Stimulated activated CD8-positive, alpha-beta memory T cell treated with anti-CD3 and anti-CD28 coated beads, Interleukin-15, amount 100 ng/mL, for 48 hours (primary cell): ENCODE data around the gene NRM.
A peak's percentile ranks its signal among the peaks of the same experiment; 100 is the strongest.
"Not testable (repeated sequence)": the region's sequence is repeated elsewhere in the genome, so short reads cannot be mapped to it uniquely, and the experiment has no call there.

Experiments
- DNase-seq, 2 donors: peaks; one replicate each; pipeline ENCODE4 v3.0.0-alpha.2; 2020; ENCODE audit warnings: low read depth in 2 of 2

The NRM gene

GRCh38 chr6:30666300-30666699 lies 24.5 kb downstream of the NRM start:
- DNase-seq: peak; percentile 50 to 53

GRCh38 chr6:30664994-30665767 lies 25.6 kb downstream of the NRM start:
- no peak for DNase-seq

- not testable (repeated sequence) for DNase-seq
Measured at GRCh38 chr6:30657922-30658321, 32.9 kb downstream of the NRM start.

GRCh38 chr6:30657454-30657853 lies 33.3 kb downstream of the NRM start:
- no peak for DNase-seq

- no peak for DNase-seq
Measured at GRCh38 chr6:30656513-30656912, 34.3 kb downstream of the NRM start.

GRCh38 chr6:30655743-30656094 lies 35.1 kb downstream of the NRM start:
- no peak for DNase-seq

- DNase-seq: no peak
Measured at GRCh38 chr6:30654798-30655742, 35.7 kb downstream of the NRM start.

GRCh38 chr6:30651143-30651542 lies 39.6 kb downstream of the NRM start:
- no peak for DNase-seq

GRCh38 chr6:30647242-30648116 lies 43.3 kb downstream of the NRM start:
- peak; percentile 74 to 80 for DNase-seq

GRCh38 chr6:30646450-30647241 lies 44.1 kb downstream of the NRM start, which contains the start of gene C6orf136:
Gene C6orf136 (plus strand): TSS chr6:30647133. CDS start chr6:30647232, 99 bp downstream.
- DNase-seq: peak; percentile 87 to 88

- DNase-seq: no peak
Measured at GRCh38 chr6:30645989-30646388, 44.8 kb downstream of the NRM start.

- DNase-seq: no peak
Measured at GRCh38 chr6:30644769-30645168, 46.0 kb downstream of the NRM start.

- no peak for DNase-seq
Measured at GRCh38 chr6:30643656-30644055, 47.1 kb downstream of the NRM start.

- DNase-seq: no peak
Measured at GRCh38 chr6:30641048-30641447, 49.7 kb downstream of the NRM start.

- DNase-seq: no peak
Measured at GRCh38 chr6:30640481-30640880, 50.3 kb downstream of the NRM start.
